Thoracic aorta (tissue), 2 donors: ENCODE measurements around the gene ADRB2. TPM values are rescaled to one million over a fixed set of nuclear protein-coding genes. Genes with fewer than 3 reads are reported as not detected.

ENCODE experiments used
- ATAC-seq: fragments of 150-250 bp; one replicate; pipeline ENCODE4 v1.8.0; 2017; ENCODE audit warnings: low read depth; ENCODE audit not compliant: insufficient number of reproducible peaks, low FRiP score
- DNase-seq: peaks from one replicate; pipeline ENCODE4 v3.0.0-alpha.2; 2020; ENCODE audit warnings: low spot score
- H3K27ac ChIP-seq, 2 donors: fragments of 200-600 bp; sonication (generic); 1 replicate in 1 of 2; 2 replicates in 1 of 2; pipeline ENCODE4 v1.5.1; 2016; ENCODE audit warnings: mild to moderate bottlenecking in 2 of 2, moderate library complexity in 2 of 2
- H3K27me3 ChIP-seq: fragments of 200-600 bp; sonication (generic); replicated peaks from 2 replicates; pipeline ENCODE4 v1.6.0; 2016; ENCODE audit warnings: mild to moderate bottlenecking; ENCODE audit not compliant: insufficient read depth
- H3K36me3 ChIP-seq: fragments of 200-600 bp; sonication (generic); one replicate; pipeline ENCODE4 v1.5.1; 2016
- H3K4me1 ChIP-seq, 2 donors: fragments of 200-600 bp; sonication (generic); 1 replicate in 1 of 2; 2 replicates in 1 of 2; pipeline versions ENCODE4 v1.5.1 to v1.6.0; 2016; ENCODE audit warnings: low read depth in 2 of 2, mild to moderate bottlenecking in 1 of 2; ENCODE audit not compliant: control insufficient read depth in 1 of 2
- H3K4me3 ChIP-seq: fragments of 200-600 bp; sonication (generic); 2 replicates; pipeline ENCODE4 v1.5.1; 2016; ENCODE audit warnings: mild to moderate bottlenecking
- H3K9me3 ChIP-seq: fragments of 200-600 bp; sonication (generic); 2 replicates; pipeline ENCODE4 v1.5.1; 2016
- total RNA-seq, 2 donors: library from RNA; depleted of rRNA; stranded (reverse); fragments of >200 nt; gene quantifications; one replicate each; pipeline versions ENCODE4 v1.1.0 to v1.2.3, GENCODE V29; 2016
- TF ChIP-seq, protein P1 (sequence below): fragments of 200-600 bp; sonication (generic); IDR thresholded peaks from one replicate; pipeline ENCODE4 v1.5.1; 2019; ENCODE audit warnings: antibody characterized with exemption

The ADRB2 gene
- total RNA-seq, 2 donors from 2014 or later = 2.8 to 3.7 TPM

DNA sequence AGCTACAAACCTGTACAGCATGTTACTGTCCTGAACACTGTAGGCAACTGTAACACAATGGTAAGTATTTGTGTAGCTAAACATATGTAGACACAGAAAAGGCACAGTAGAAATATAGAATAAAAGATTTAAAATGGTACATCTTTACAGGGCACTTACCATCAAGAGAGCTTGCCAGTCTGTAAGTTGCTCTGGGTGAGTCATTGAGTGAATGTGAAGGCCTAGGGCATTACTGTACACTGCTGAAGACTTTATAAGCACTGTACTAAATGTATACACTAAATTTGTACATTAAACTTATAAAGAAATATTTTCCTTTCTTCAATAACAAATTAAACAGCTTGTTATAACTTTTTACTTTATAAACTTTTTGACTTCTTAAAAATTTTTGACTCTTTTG is 20.5 kb downstream of the ADRB2 start:
- no peaks in the 10 kb centered on the region for H3K36me3 ChIP-seq
- H3K4me3 ChIP-seq = no peak overlapping the region
- no peaks in the 10 kb centered on the region for H3K27me3 ChIP-seq
- TF ChIP-seq, protein P1, sequence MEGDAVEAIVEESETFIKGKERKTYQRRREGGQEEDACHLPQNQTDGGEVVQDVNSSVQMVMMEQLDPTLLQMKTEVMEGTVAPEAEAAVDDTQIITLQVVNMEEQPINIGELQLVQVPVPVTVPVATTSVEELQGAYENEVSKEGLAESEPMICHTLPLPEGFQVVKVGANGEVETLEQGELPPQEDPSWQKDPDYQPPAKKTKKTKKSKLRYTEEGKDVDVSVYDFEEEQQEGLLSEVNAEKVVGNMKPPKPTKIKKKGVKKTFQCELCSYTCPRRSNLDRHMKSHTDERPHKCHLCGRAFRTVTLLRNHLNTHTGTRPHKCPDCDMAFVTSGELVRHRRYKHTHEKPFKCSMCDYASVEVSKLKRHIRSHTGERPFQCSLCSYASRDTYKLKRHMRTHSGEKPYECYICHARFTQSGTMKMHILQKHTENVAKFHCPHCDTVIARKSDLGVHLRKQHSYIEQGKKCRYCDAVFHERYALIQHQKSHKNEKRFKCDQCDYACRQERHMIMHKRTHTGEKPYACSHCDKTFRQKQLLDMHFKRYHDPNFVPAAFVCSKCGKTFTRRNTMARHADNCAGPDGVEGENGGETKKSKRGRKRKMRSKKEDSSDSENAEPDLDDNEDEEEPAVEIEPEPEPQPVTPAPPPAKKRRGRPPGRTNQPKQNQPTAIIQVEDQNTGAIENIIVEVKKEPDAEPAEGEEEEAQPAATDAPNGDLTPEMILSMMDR = no peak
- no peaks in the 10 kb centered on the region for H3K9me3 ChIP-seq
- H3K4me1 ChIP-seq = no peaks in the 10 kb centered on the region
- no peak overlapping the region for H3K27ac ChIP-seq
- DNase-seq (no peak), ATAC-seq (no peak)

DNA sequence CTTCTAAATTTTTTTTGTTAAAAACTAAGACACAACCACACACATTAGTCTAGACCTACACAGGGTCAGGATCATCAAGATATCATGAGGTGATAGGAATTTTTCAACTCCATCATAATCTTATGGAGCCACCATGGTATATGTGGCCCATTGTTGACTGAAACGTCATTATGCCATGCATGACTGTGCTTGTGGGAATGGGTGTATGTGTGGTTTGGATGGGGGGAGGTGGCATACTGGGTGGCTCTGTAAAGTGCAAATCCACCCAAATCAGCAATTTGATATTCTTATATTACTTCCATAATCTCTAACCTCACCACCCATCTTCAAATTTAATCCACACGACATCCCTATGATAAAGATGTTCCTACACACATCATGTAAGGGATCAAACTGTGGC is 21.0 kb downstream of the ADRB2 start:
- no peaks in the 10 kb centered on the region for H3K36me3 ChIP-seq
- H3K4me3 ChIP-seq = no peak overlapping the region
- H3K9me3 ChIP-seq = no peaks in the 10 kb centered on the region
- H3K4me1 ChIP-seq = no peaks in the 10 kb centered on the region
- TF ChIP-seq, protein P1 = no peak
- no peak overlapping the region for H3K27ac ChIP-seq
- no peaks in the 10 kb centered on the region for H3K27me3 ChIP-seq
- ATAC-seq (no peak), DNase-seq (no peak)

DNA sequence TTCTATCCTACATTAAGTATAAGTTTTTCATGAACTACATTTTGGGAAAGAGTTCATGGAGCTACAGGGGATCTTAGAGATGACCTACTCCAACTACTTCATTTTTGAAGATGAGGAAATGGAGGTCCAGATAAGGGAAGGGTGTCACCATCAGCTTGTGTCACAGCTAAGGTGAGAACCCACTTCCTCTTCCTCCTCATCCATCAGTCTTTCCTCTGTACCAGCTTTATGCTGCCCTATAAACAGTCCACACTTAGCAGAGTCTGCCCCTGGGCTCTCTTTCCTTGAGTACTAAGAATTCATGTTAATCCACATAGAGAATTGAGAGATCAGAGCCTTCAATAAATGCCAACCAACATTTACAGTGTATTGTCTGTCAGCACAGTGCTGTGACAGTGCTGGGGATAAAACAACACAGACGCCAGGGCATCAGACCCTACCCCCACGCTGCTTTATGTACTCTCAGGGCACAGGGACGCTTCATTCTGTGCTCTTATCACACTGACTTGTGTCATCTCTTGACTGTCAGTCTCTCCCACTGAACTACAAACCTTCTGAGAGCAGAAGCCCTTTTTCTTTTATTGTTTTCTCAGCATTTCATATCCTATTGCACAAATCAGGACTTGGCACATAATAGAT is 22.1 kb downstream of the ADRB2 start:
- no peak for DNase-seq
- no peaks in the 10 kb centered on the region for H3K36me3 ChIP-seq

DNA sequence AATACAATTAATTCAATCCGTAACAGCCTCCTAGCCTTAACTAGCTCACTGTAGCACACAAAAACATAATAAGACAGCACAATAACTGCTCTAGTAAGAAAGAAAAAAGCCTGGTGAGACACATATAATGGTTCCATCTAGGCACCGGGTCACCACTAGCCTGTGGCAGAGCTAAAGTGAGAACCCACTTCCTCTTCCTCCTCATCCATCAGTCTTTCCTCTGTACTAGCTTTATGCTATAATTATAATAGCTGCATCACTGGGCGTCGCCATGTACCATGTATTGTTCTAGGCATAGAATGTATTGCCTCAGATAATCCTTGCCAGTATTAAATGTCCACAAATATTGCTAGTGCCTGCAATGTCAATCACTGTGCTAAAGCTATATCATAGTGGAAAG is 23.1 kb downstream of the ADRB2 start:
- Histone ChIP-seq H3K27me3 (no peaks in the 10 kb centered on the region), H3K36me3 (no peaks in the 10 kb centered on the region), H3K4me1 (no peaks in the 10 kb centered on the region), H3K27ac (no peak overlapping the region), H3K9me3 (no peaks in the 10 kb centered on the region), H3K4me3 (no peak overlapping the region)
- no peak for ATAC-seq
- TF ChIP-seq, protein P1 = no peak
- no peak for DNase-seq

More for the DNA sequence above, 22.1 kb downstream of the ADRB2 start:
- H3K4me3 ChIP-seq = no peak overlapping the region
- no peaks in the 10 kb centered on the region for H3K4me1 ChIP-seq
- H3K27me3 ChIP-seq = no peaks in the 10 kb centered on the region
- TF ChIP-seq, protein P1 = no peak
- no peak for ATAC-seq
- H3K27ac ChIP-seq = no peak overlapping the region
- H3K9me3 ChIP-seq = no peaks in the 10 kb centered on the region

DNA sequence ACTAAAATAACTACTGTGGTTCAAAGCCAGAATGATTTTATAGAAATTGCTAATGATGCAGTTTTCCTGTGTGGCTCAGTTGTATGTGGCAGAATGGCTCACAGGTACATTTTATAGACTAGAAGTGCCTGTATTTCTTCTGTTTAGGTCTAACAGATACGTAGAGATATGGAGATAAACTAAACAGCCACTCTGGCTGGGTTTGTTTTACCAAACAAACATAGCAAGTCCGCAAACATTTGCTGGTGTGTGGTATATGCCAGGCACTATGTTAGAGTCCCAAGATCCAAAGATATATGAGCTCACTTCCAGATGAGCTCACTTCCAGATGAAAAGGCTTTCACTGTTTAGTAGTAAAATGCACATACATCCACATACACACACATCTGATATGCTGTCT is 24.4 kb downstream of the ADRB2 start:
- DNase-seq (no peak), ATAC-seq (no peak)
- Histone ChIP-seq H3K36me3 (no peaks in the 10 kb centered on the region), H3K27ac (no peak overlapping the region), H3K9me3 (no peaks in the 10 kb centered on the region), H3K4me1 (peaks cover 6 to 7% of the 10 kb centered on the region in 2 donors), H3K27me3 (no peaks in the 10 kb centered on the region), H3K4me3 (no peak overlapping the region)
- TF ChIP-seq, protein P1 = no peak
